ENCODE results near the gene PTPRN2. TPM values are rescaled to one million over a fixed set of nuclear protein-coding genes. Genes with fewer than 3 reads are reported as not detected.

Gene PTPRN2
- total RNA-seq, 1 experiment from 2014 or later: 2.1 TPM

GRCh38 chr7:158403013-158403821 lies 184.4 kb downstream of the PTPRN2 start:
- H4K20me1 ChIP-seq (ENCODE audit: insufficient read depth): no peaks in the 10 kb centered on the region
- no peaks in the 10 kb centered on the region for H3K79me2 ChIP-seq (ENCODE audit: insufficient read depth, low read length)
- peaks cover 0 to 3% of the 10 kb centered on the region in 2 experiments; a peak in 1 of 4 replicates for H3K9me3 ChIP-seq (ENCODE audit: control insufficient read depth in 1 of 2, insufficient read depth in 1 of 2, low read depth in 1 of 2, low read length in 2 of 2)
- H3K27me3 ChIP-seq (ENCODE audit: insufficient read depth, low read length): no peaks in the 10 kb centered on the region
- no peaks in the 10 kb centered on the region for H3K36me3 ChIP-seq (ENCODE audit: control insufficient read depth in 1 of 2, insufficient read depth in 2 of 2, low read length in 2 of 2)
- no peaks in the 10 kb centered on the region for H3K4me1 ChIP-seq (ENCODE audit: control insufficient read depth in 1 of 2, insufficient read depth in 2 of 2, low read length in 2 of 2)
- DNase-seq (ENCODE audit: low read depth, low spot score) (no peak), ATAC-seq (no peak)
- ChIA-PET POLR2A (no interaction called here), CTCF (no interaction called here), RAD21 (ENCODE audit: low non-redundant PET in 1 of 2, low total read pairs in 2 of 2, uncharacterized antibody in 2 of 2, unreplicated experiment in 2 of 2) (no interaction called here)
- no peaks in the 10 kb centered on the region for H3K9me2 ChIP-seq (ENCODE audit: insufficient read depth)
- H3K4me3 ChIP-seq (replicated peaks in 1 of 2; ENCODE audit: low read depth in 1 of 2, low read length in 2 of 2): no peak overlapping the region
- no peak overlapping the region for H3K9ac ChIP-seq (ENCODE audit: low read length)
- TF ChIP-seq ATF3 (IDR thresholded peaks at IDR 0.05): no peak
- no peak for TF ChIP-seq RAD21 (IDR thresholded peaks at IDR 0.05; ENCODE audit: low read depth)
- TF ChIP-seq YY1 (IDR thresholded peaks at IDR 0.05; ENCODE audit: extremely low read depth, insufficient replicate concordance, low read depth, low read length): no peak
- no peak for TF ChIP-seq ZFX (IDR thresholded peaks at IDR 0.05)
- no peak for TF ChIP-seq CEBPB (IDR thresholded peaks at IDR 0.05; ENCODE audit: low read depth)
- no peak for TF ChIP-seq EZH2 (IDR thresholded peaks at IDR 0.05)
- no peak for TF ChIP-seq SIN3A (IDR thresholded peaks at IDR 0.05; ENCODE audit: low read depth)
- no peak overlapping the region for H2AFZ ChIP-seq (ENCODE audit: low read depth, low read length, poor library complexity, severe bottlenecking)
- H3K4me2 ChIP-seq (ENCODE audit: low read length): no peak overlapping the region
- no peak overlapping the region for H3K27ac ChIP-seq (ENCODE audit: low read depth, low read length)
- intact Hi-C loops (cut with micrococcal nuclease): no loop called here
- no TSS peak for BruUV-seq (replicated peaks)

DNA sequence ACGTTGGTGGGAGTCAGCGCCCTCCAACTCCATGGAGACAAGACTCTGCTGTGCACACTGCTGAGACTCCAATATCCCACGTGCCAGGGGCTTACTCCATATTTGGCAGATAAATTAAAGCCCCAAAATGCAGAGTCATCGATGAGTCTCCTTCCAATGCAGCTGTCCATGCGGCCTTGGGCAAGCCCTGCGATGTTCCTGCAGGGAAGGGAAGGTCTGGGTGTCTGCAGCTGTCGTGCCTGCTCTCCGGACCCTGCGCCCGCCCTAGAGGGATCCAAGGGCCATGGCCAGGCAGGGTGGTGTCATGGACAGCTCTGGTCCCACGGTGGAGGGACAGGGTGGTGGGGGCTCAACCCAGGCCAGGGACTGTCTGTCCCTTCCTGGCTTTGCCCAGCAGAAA lies 185.2 kb downstream of the PTPRN2 start:
- no peaks in the 10 kb centered on the region for H3K4me1 ChIP-seq (ENCODE audit: control insufficient read depth in 1 of 2, insufficient read depth in 2 of 2, low read length in 2 of 2)
- BruUV-seq (replicated peaks): no TSS peak
- no peak overlapping the region for H3K4me3 ChIP-seq (replicated peaks in 1 of 2; ENCODE audit: low read depth in 1 of 2, low read length in 2 of 2)
- no peak overlapping the region for H3K9ac ChIP-seq (ENCODE audit: low read length)
- H3K9me2 ChIP-seq (ENCODE audit: insufficient read depth): no peaks in the 10 kb centered on the region
- H3K9me3 ChIP-seq (ENCODE audit: control insufficient read depth in 1 of 2, insufficient read depth in 1 of 2, low read depth in 1 of 2, low read length in 2 of 2): peaks cover 0 to 3% of the 10 kb centered on the region in 2 experiments; a peak in 1 of 4 replicates
- POLR2A ChIA-PET: no interaction called here
- CTCF ChIA-PET: no interaction called here
- RAD21 ChIA-PET (ENCODE audit: low non-redundant PET in 1 of 2, low total read pairs in 2 of 2, uncharacterized antibody in 2 of 2, unreplicated experiment in 2 of 2): no interaction called here
- H3K36me3 ChIP-seq (ENCODE audit: control insufficient read depth in 1 of 2, insufficient read depth in 2 of 2, low read length in 2 of 2): no peaks in the 10 kb centered on the region
- no peaks in the 10 kb centered on the region for H4K20me1 ChIP-seq (ENCODE audit: insufficient read depth)
- H3K4me2 ChIP-seq (ENCODE audit: low read length): no peak overlapping the region
- no peak for DNase-seq (ENCODE audit: low read depth, low spot score)
- no peaks in the 10 kb centered on the region for H3K27me3 ChIP-seq (ENCODE audit: insufficient read depth, low read length)
- TF ChIP-seq SRF (IDR thresholded peaks at IDR 0.05; ENCODE audit: low read depth): no peak
- TF ChIP-seq FOSL1 (IDR thresholded peaks at IDR 0.05; ENCODE audit: low read depth): no peak
- TF ChIP-seq, protein P1, sequence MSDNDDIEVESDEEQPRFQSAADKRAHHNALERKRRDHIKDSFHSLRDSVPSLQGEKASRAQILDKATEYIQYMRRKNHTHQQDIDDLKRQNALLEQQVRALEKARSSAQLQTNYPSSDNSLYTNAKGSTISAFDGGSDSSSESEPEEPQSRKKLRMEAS (IDR thresholded peaks at IDR 0.05): no peak
- TF ChIP-seq POLR2AphosphoS5 (IDR thresholded peaks at IDR 0.05; ENCODE audit: low read depth, low read length): no peak
- no peak for TF ChIP-seq CTCF (IDR thresholded peaks at IDR 0.05 in 2 of 3, conservative IDR thresholded peaks at IDR 0.05 in 1 of 3; ENCODE audit: borderline replicate concordance in 1 of 3, insufficient read depth in 1 of 3, low read depth in 2 of 3, low read length in 2 of 3)
- TF ChIP-seq CBX3 (IDR thresholded peaks at IDR 0.05; ENCODE audit: low read depth): no peak
- TF ChIP-seq YY1 (IDR thresholded peaks at IDR 0.05; ENCODE audit: extremely low read depth, insufficient replicate concordance, low read depth, low read length): no peak
- no peak for TF ChIP-seq EGR1 (IDR thresholded peaks at IDR 0.05; ENCODE audit: low read depth)
- TF ChIP-seq SP1 (IDR thresholded peaks at IDR 0.05; ENCODE audit: low read depth): no peak
- TF ChIP-seq ZNF274 (IDR thresholded peaks at IDR 0.05; ENCODE audit: low read depth, low read length): no peak
- H2AFZ ChIP-seq (ENCODE audit: low read depth, low read length, poor library complexity, severe bottlenecking): no peak overlapping the region
- H3K27ac ChIP-seq (ENCODE audit: low read depth, low read length): no peak overlapping the region
- intact Hi-C loops (cut with micrococcal nuclease): no loop called here
- no peaks in the 10 kb centered on the region for H3K79me2 ChIP-seq (ENCODE audit: insufficient read depth, low read length)
- ATAC-seq: no peak
